Ovary (tissue), 9 donors: Measurements from ENCODE around the gene LRGUK. TPM values are rescaled to one million over a fixed set of nuclear protein-coding genes. Genes with fewer than 3 reads are reported as not detected.

ENCODE experiments used
- DNase-seq, 5 donors: peaks; one replicate each; pipeline ENCODE4 v3.0.0-alpha.2; 2019 to 2020
- H3K27ac ChIP-seq, 2 donors: fragments of 200-600 bp; one replicate each; pipeline versions ENCODE4 v1.5.1 to v1.8.0; 2019 to 2022
- H3K27me3 ChIP-seq: fragments of 200-600 bp; one replicate; pipeline ENCODE4 v1.8.0; 2022
- H3K36me3 ChIP-seq: fragments of 200-600 bp; sonication (generic); one replicate; pipeline ENCODE4 v1.5.1; 2019
- H3K4me1 ChIP-seq: one replicate; pipeline ENCODE4 v1.8.1; 2013; ENCODE audit warnings: mild to moderate bottlenecking, moderate library complexity; ENCODE audit not compliant: insufficient read depth
- H3K4me3 ChIP-seq: fragments of 200-600 bp; sonication (generic); one replicate; pipeline ENCODE4 v1.5.1; 2017
- H3K9me3 ChIP-seq, 2 donors: fragments of 200-600 bp in 1 of 2; sonication (generic) in 1 of 2; one replicate each; pipeline versions ENCODE4 v1.5.1 to v1.8.1; 2013 to 2019; ENCODE audit warnings: mild to moderate bottlenecking in 1 of 2, moderate library complexity in 1 of 2
- EP300 ChIP-seq: sonication (generic); formaldehyde crosslinking; IDR thresholded peaks from one replicate; pipeline ENCODE4 v1.6.1; 2017; ENCODE audit warnings: antibody characterized with exemption
- POLR2A ChIP-seq: fragments of 450-650 bp; IDR thresholded peaks from one replicate; pipeline ENCODE4 v1.6.1; 2017; ENCODE audit warnings: antibody characterized with exemption, mild to moderate bottlenecking, moderate library complexity
- WGBS, 3 donors: extraction: QIAGEN DNeasy Blood & Tissue Kit in 1 of 3; methylation state at CpG; one replicate each; pipeline versions ENCODE4 v1.1.5 to v1.1.7; 2013 to 2017; 5-methylcytosine and 5-hydroxymethylcytosine counted together
- intact Hi-C, 4 donors: fragments of 100-400 bp; cut with DNase I; formaldehyde crosslinking; loops; one replicate each; pipeline versions ENCODE4 v1.11.0 to v1.15.1; 2022 to 2023
- polyA plus RNA-seq, 2 donors: library from polyadenylated mRNA; stranded (reverse); fragments of 200-250 nt in 1 of 2; fragments of 350-450 nt in 1 of 2; fragmentation: Illumina TruSeq in 1 of 2; extraction: RNeasy Lipid Tissue Mini Kit (QIAGEN cat#74804) in 1 of 2; gene quantifications; one replicate each; pipeline ENCODE4 v1.2.3, GENCODE V29; 2013 to 2014
- total RNA-seq, 7 donors: library from RNA; depleted of rRNA in 2 of 7; stranded (reverse); fragments of >200 nt in 2 of 7; fragmentation: NEBNext Ultra II Directional in 3 of 7; extraction: Animal tissue kit (Norgen Biotek cat#: 25700) in 3 of 7; gene quantifications; one replicate each; pipeline versions ENCODE4 v1.1.0 to v1.2.4, GENCODE V29; 2016 to 2023
- TF ChIP-seq, protein P1 (sequence below), 3 donors: fragments of 450-650 bp in 2 of 3; fragments of 200-600 bp in 1 of 3; IDR thresholded peaks; one replicate each; pipeline versions ENCODE4 v1.5.1 to v1.8.0; 2016 to 2022; ENCODE audit warnings: antibody characterized with exemption in 3 of 3, mild to moderate bottlenecking in 1 of 3
- donor health status: DM: no; HTN: no; CAD: no; lungs with moderate emphysema.
- donor health status: DM: no; HTN: no; CAD: no.
- donor health status: Bipolar disorder and iron deficiency.
- donor health status: DM: yes; HTN: yes; CAD: no.
- donor health status: DM: no; HTN: no; CAD: no.
- donor health status: DM: yes; HTN: yes; CAD: no.

The LRGUK gene
- total and polyA plus RNA-seq, 9 donors, result 0.11 to 7.0 (median 0.56) TPM

DNA sequence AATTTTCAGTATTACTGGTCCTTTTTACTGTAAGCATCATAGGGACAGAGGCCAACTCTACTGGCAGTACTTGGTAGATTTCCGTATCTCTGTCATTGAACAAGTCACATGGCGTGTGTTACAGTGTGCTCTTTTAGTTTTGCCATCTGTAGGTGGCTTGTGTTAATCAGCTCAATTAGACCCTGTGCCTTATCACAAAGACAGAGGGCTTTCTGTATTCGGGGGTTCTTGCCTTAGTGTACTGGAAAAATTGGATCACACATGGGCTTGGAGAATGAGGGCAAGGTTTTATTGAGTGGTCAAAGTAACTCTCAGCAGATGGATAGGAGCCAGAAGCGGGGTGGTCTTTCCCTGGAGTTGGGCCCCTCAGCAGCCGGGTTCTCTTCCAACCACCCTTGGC is 21.3 kb upstream of the LRGUK start:
- no peak for TF ChIP-seq POLR2A
- Histone ChIP-seq H3K36me3 (no peaks in the 10 kb centered on the region), H3K9me3 (no peaks in the 10 kb centered on the region), H3K4me1 (no peaks in the 10 kb centered on the region), H3K4me3 (no peak overlapping the region), H3K27ac (no peak overlapping the region), H3K27me3 (no peaks in the 10 kb centered on the region)
- no peak for DNase-seq
- intact Hi-C loops, result no loop called here
- 75 to 88% (median 83%) methylated on average over 5 of the region's 5 CpGs for WGBS, 3 donors

DNA sequence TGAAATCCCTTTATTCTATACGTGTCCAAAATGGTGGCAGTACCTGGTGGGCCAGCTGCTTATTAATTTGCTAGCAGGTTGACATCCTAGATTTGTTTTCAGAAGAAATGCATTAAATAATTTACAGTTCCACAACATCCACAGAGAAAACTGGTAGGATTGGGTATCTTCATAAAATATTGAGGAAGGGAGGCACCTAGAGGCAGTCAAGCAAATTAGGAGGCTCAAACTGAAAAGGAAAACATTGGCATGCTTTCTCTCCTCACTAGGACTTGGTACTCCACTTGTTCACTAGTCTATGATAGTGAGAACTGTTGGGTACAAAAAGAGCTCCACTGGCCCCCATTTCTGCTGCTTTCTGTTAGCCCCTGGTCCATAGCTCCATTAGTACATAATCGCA is 18.3 kb upstream of the LRGUK start:
- no peaks in the 10 kb centered on the region for H3K9me3 ChIP-seq
- DNase-seq, result no peak
- intact Hi-C loops, result no loop called here
- no peak overlapping the region for H3K27ac ChIP-seq
- H3K27me3 ChIP-seq, result no peaks in the 10 kb centered on the region
- WGBS, 3 donors, result 94 to 97% (median 97%) methylated on average over 2 of the region's 2 CpGs
- H3K4me1 ChIP-seq, result no peaks in the 10 kb centered on the region
- no peaks in the 10 kb centered on the region for H3K36me3 ChIP-seq
- H3K4me3 ChIP-seq, result no peak overlapping the region
- TF ChIP-seq POLR2A (no peak), EP300 (no peak)
- TF ChIP-seq, protein P1, sequence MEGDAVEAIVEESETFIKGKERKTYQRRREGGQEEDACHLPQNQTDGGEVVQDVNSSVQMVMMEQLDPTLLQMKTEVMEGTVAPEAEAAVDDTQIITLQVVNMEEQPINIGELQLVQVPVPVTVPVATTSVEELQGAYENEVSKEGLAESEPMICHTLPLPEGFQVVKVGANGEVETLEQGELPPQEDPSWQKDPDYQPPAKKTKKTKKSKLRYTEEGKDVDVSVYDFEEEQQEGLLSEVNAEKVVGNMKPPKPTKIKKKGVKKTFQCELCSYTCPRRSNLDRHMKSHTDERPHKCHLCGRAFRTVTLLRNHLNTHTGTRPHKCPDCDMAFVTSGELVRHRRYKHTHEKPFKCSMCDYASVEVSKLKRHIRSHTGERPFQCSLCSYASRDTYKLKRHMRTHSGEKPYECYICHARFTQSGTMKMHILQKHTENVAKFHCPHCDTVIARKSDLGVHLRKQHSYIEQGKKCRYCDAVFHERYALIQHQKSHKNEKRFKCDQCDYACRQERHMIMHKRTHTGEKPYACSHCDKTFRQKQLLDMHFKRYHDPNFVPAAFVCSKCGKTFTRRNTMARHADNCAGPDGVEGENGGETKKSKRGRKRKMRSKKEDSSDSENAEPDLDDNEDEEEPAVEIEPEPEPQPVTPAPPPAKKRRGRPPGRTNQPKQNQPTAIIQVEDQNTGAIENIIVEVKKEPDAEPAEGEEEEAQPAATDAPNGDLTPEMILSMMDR (IDR thresholded peaks at IDR 0.05), result no peak

DNA sequence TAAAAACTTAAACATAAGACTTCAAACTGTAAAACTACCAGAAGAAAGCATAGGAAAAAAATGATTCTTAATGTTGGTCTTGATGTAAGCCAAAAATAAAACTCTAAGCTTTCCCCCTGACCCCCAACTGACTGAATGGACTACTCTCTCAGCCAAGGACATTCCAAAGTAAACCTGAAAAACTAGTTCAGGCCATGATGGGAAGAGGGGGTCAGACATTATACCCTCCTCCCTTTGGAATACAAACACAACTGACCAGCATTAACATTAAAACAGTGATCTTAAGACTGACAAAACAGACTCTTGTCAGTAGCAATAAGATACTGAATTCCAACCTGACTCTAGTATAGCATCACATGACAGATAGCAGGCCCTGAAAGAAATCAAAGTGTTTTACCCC is 13.5 kb upstream of the LRGUK start:
- intact Hi-C loops, result loop anchor here in 1 of 4 donors (2.0 kb wide), 1 partner anchor 15 kb away; no protein-coding TSS in a partner anchor
- DNase-seq, result no peak
- TF ChIP-seq EP300 (no peak), POLR2A (no peak)
- TF ChIP-seq, protein P1 (IDR thresholded peaks at IDR 0.05), result no peak
- H3K4me3 ChIP-seq, result no peak overlapping the region
- no peaks in the 10 kb centered on the region for H3K36me3 ChIP-seq
- H3K4me1 ChIP-seq, result no peaks in the 10 kb centered on the region
- H3K9me3 ChIP-seq, result no peaks in the 10 kb centered on the region
- no peak overlapping the region for H3K27ac ChIP-seq
- H3K27me3 ChIP-seq, result no peaks in the 10 kb centered on the region

DNA sequence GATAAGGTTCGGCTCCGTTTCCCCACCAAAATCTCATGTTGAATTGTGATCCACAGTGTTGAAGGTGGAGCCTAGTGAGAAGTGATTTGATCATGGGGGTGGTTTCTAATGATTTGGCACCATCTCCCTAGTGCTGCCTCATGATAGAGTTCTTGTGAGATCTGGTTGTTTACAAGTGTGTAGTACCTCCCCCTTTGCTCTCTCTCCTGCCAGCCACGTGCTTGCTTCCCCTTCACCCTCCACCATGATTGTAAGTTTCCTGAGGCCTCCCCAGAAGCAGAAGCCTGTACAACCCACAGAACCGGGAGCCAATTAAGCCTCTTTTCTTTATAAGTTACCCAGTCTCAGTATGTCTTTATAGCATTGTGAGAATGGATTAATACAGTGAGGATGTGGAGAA is 12.1 kb upstream of the LRGUK start:
- Histone ChIP-seq H3K27me3 (no peaks in the 10 kb centered on the region), H3K36me3 (no peaks in the 10 kb centered on the region), H3K4me3 (no peak overlapping the region), H3K9me3 (no peaks in the 10 kb centered on the region), H3K4me1 (no peaks in the 10 kb centered on the region), H3K27ac (no peak overlapping the region)
- TF ChIP-seq POLR2A (no peak), EP300 (no peak)
- TF ChIP-seq, protein P1 (IDR thresholded peaks at IDR 0.05), result no peak
- intact Hi-C loops, result loop anchor here in 1 of 4 donors (2.0 kb wide), 1 partner anchor 16 kb away; no protein-coding TSS in a partner anchor
- WGBS, 3 donors, result 77 to 81% (median 80%) methylated on average over 4 of the region's 4 CpGs
- no peak for DNase-seq

DNA sequence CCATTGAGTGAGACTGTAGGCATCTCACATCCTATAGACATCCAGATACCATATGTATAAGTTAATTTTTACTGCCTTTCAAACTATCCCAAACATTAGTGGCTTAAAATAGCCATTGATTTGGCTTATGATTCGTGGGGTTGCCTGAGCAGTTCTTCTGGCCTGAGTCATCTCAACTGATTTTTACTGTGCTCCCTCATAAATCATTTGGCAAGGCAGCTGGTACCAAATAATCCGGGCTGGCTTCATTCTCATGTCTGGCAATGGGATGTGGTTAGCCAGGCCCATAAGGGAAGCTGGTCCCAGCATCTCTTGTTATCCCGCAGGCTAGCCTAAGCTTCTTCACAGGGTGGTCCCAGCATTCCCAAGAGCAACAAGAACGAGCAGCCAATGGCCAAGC is 6.7 kb upstream of the LRGUK start:
- WGBS, 3 donors, result 72 to 81% (median 76%) methylated on average over 4 of the region's 4 CpGs
- H3K27ac ChIP-seq, result no peak overlapping the region
- intact Hi-C loops, result no loop called here

More for the DNA sequence above, 6.7 kb upstream of the LRGUK start:
- Histone ChIP-seq H3K4me3 (no peak overlapping the region), H3K4me1 (no peaks in the 10 kb centered on the region), H3K27me3 (no peaks in the 10 kb centered on the region), H3K9me3 (no peaks in the 10 kb centered on the region), H3K36me3 (no peaks in the 10 kb centered on the region)
- DNase-seq, result no peak
- TF ChIP-seq, protein P1 (IDR thresholded peaks at IDR 0.05), result no peak
- TF ChIP-seq EP300, result no peak
- no peak for TF ChIP-seq POLR2A
